SH-SY5Y (cell line): ENCODE measurements around the gene DNAAF1.

ENCODE experiments used
- GATA2 ChIP-seq: IDR thresholded peaks from 2 replicates; pipeline ENCODE4 v1.6.1; 2011; ENCODE audit warnings: mild to moderate bottlenecking, low read depth, low read length
- GATA3 ChIP-seq: IDR thresholded peaks from 2 replicates; pipeline ENCODE4 v1.6.1; 2011; ENCODE audit warnings: low read depth, mild to moderate bottlenecking, low read length, moderate library complexity

GRCh38 chr16:84166796-84167695 is 21.9 kb downstream of the DNAAF1 start:
- no peak for TF ChIP-seq GATA2
- no peak for TF ChIP-seq GATA3
